ENCODE measurements around the gene HOXD13. TPM values are rescaled to one million over a fixed set of nuclear protein-coding genes. Genes with fewer than 3 reads are reported as not detected.

HOXD13 gene
- total and polyA plus RNA-seq, 2 of the 8 experiments (the other 6 are each of a cell fraction or from before 2014, with no cell fraction given), result not detected

GRCh38 chr2:176123411-176124109 lies 31.0 kb downstream of the HOXD13 start (continued):
- TF ChIP-seq CHD7 (IDR thresholded peaks at IDR 0.05; ENCODE audit: insufficient replicate concordance, low read length), result no peak
- no peak for TF ChIP-seq TBP (IDR thresholded peaks at IDR 0.05; ENCODE audit: low read depth, low read length)
- TF ChIP-seq KDM1A (IDR thresholded peaks at IDR 0.05; ENCODE audit: borderline replicate concordance, low read length), result no peak
- no peak for TF ChIP-seq YY1 (IDR thresholded peaks at IDR 0.05; ENCODE audit: low read depth, low read length)
- no peak for TF ChIP-seq CHD2 (IDR thresholded peaks at IDR 0.05; ENCODE audit: low read length)
- no peak for TF ChIP-seq PHF8 (conservative IDR thresholded peaks at IDR 0.05; ENCODE audit: low read depth, low read length)
- no peak for TF ChIP-seq TEAD4 (IDR thresholded peaks at IDR 0.05; ENCODE audit: low read depth, low read length)
- peak; percentile 40; the same call in 1 of the 2 replicates for TF ChIP-seq CBX8 (IDR thresholded peaks at IDR 0.05; ENCODE audit: borderline replicate concordance, low read depth, low read length)
- TF ChIP-seq RFX5 (IDR thresholded peaks at IDR 0.05; ENCODE audit: borderline replicate concordance, low read depth, low read length), result no peak
- TF ChIP-seq EZH2 (IDR thresholded peaks at IDR 0.05; ENCODE audit: low read depth, low read length, severe bottlenecking), result peak; percentile 81
- peak; percentile 87 for TF ChIP-seq SUZ12 (IDR thresholded peaks at IDR 0.05; ENCODE audit: low read length)

All from H1 (cell line).